ENCODE results near the gene NME7. TPM values are rescaled to one million over a fixed set of nuclear protein-coding genes. Genes with fewer than 3 reads are reported as not detected.

The NME7 gene
- total and polyA plus RNA-seq, 2 experiments from 2014 or later, result 39.1 to 48.5 TPM

DNA sequence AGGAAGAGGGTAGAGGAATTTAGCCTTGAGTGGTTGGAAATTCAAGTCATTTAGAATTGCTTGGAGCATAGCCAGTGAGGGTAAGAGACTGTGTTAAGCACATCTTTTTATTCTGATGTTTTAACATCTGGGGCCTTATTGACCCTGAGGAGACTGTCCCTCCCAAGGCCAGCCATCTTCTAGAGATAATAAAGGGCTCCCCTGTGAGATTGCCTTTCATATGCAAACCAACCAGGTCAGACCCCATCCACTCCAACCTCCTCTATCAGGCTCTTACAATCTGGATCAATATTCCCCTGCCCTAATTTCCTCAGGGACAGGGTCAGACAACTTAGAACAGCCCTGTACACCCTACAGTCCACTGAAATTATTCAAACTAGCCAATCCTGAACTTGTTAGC, 167.3 kb downstream of the NME7 start:
- Histone ChIP-seq H3K36me3 (ENCODE audit: insufficient read depth) (no peaks in the 10 kb centered on the region), H3K79me2 (replicated peaks; ENCODE audit: insufficient read depth) (no peaks in the 10 kb centered on the region), H3K27ac (ENCODE audit: low read depth) (no peak overlapping the region), H3K27me3 (ENCODE audit: insufficient read depth) (no peaks in the 10 kb centered on the region), H3K4me2 (peak overlapping the region; percentile 22; the same call in 1 of the 2 replicates), H2AFZ (no peak overlapping the region), H3K9me2 (ENCODE audit: insufficient read depth) (peaks cover 9% of the 10 kb centered on the region; the same call in 1 of the 2 replicates), H3K4me3 (no peak overlapping the region), H4K20me1 (replicated peaks; ENCODE audit: insufficient read depth) (no peaks in the 10 kb centered on the region), H3K4me1 (ENCODE audit: insufficient read depth) (no peaks in the 10 kb centered on the region), H3F3A (replicated peaks; ENCODE audit: low read depth) (no peaks in the 10 kb centered on the region)
- Mint-ChIP-seq H3K9me3 (peaks cover 8% of the 10 kb centered on the region; the same call in 2 of the 3 replicates), H3K36me3 (ENCODE audit: low read depth) (peaks cover 3% of the 10 kb centered on the region; the same call in 1 of the 3 replicates), H3K27ac (peak overlapping the region; percentile 3; the same call in 1 of the 2 replicates), H3K4me3 (no peak overlapping the region), H3K4me1 (peaks cover 9% of the 10 kb centered on the region), H3K27me3 (ENCODE audit: insufficient read depth, low read depth, poor library complexity) (no peaks in the 10 kb centered on the region)
- DNase-seq (ENCODE audit: low spot score) (peak; percentile 2), ATAC-seq (peak; percentile 64)
- TF ChIP-seq, protein P1, sequence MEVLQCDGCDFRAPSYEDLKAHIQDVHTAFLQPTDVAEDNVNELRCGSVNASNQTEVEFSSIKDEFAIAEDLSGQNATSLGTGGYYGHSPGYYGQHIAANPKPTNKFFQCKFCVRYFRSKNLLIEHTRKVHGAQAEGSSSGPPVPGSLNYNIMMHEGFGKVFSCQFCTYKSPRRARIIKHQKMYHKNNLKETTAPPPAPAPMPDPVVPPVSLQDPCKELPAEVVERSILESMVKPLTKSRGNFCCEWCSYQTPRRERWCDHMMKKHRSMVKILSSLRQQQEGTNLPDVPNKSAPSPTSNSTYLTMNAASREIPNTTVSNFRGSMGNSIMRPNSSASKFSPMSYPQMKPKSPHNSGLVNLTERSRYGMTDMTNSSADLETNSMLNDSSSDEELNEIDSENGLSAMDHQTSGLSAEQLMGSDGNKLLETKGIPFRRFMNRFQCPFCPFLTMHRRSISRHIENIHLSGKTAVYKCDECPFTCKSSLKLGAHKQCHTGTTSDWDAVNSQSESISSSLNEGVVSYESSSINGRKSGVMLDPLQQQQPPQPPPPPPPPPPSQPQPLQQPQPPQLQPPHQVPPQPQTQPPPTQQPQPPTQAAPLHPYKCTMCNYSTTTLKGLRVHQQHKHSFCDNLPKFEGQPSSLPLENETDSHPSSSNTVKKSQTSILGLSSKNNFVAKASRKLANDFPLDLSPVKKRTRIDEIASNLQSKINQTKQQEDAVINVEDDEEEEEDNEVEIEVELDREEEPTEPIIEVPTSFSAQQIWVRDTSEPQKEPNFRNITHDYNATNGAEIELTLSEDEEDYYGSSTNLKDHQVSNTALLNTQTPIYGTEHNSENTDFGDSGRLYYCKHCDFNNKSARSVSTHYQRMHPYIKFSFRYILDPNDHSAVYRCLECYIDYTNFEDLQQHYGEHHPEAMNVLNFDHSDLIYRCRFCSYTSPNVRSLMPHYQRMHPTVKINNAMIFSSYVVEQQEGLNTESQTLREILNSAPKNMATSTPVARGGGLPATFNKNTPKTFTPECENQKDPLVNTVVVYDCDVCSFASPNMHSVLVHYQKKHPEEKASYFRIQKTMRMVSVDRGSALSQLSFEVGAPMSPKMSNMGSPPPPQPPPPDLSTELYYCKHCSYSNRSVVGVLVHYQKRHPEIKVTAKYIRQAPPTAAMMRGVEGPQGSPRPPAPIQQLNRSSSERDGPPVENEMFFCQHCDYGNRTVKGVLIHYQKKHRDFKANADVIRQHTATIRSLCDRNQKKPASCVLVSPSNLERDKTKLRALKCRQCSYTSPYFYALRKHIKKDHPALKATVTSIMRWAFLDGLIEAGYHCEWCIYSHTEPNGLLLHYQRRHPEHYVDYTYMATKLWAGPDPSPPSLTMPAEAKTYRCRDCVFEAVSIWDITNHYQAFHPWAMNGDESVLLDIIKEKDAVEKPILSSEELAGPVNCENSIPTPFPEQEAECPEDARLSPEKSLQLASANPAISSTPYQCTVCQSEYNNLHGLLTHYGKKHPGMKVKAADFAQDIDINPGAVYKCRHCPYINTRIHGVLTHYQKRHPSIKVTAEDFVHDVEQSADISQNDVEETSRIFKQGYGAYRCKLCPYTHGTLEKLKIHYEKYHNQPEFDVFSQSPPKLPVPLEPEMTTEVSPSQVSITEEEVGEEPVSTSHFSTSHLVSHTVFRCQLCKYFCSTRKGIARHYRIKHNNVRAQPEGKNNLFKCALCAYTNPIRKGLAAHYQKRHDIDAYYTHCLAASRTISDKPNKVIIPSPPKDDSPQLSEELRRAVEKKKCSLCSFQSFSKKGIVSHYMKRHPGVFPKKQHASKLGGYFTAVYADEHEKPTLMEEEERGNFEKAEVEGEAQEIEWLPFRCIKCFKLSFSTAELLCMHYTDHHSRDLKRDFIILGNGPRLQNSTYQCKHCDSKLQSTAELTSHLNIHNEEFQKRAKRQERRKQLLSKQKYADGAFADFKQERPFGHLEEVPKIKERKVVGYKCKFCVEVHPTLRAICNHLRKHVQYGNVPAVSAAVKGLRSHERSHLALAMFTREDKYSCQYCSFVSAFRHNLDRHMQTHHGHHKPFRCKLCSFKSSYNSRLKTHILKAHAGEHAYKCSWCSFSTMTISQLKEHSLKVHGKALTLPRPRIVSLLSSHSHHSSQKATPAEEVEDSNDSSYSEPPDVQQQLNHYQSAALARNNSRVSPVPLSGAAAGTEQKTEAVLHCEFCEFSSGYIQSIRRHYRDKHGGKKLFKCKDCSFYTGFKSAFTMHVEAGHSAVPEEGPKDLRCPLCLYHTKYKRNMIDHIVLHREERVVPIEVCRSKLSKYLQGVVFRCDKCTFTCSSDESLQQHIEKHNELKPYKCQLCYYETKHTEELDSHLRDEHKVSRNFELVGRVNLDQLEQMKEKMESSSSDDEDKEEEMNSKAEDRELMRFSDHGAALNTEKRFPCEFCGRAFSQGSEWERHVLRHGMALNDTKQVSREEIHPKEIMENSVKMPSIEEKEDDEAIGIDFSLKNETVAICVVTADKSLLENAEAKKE (CRISPR knock-in tag; IDR thresholded peaks at IDR 0.05), result no peak
- TF ChIP-seq ZNF114 (CRISPR knock-in tag; IDR thresholded peaks at IDR 0.05), result no peak
- no peak for TF ChIP-seq ZNF331 (CRISPR knock-in tag; IDR thresholded peaks at IDR 0.05; ENCODE audit: low read depth)
- TF ChIP-seq EZH2 (IDR thresholded peaks at IDR 0.05; ENCODE audit: low read depth, unreplicated experiment), result no peak
- TF ChIP-seq EZH2phosphoT487 (IDR thresholded peaks at IDR 0.05; ENCODE audit: unreplicated experiment), result no peak
- TF ChIP-seq, protein P2, sequence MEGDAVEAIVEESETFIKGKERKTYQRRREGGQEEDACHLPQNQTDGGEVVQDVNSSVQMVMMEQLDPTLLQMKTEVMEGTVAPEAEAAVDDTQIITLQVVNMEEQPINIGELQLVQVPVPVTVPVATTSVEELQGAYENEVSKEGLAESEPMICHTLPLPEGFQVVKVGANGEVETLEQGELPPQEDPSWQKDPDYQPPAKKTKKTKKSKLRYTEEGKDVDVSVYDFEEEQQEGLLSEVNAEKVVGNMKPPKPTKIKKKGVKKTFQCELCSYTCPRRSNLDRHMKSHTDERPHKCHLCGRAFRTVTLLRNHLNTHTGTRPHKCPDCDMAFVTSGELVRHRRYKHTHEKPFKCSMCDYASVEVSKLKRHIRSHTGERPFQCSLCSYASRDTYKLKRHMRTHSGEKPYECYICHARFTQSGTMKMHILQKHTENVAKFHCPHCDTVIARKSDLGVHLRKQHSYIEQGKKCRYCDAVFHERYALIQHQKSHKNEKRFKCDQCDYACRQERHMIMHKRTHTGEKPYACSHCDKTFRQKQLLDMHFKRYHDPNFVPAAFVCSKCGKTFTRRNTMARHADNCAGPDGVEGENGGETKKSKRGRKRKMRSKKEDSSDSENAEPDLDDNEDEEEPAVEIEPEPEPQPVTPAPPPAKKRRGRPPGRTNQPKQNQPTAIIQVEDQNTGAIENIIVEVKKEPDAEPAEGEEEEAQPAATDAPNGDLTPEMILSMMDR (conservative IDR thresholded peaks at IDR 0.05; ENCODE audit: low read depth in 2 of 2), result no peak
- TF ChIP-seq STAT1 (IDR thresholded peaks at IDR 0.05; ENCODE audit: unreplicated experiment), result no peak
- TF ChIP-seq, protein P3, sequence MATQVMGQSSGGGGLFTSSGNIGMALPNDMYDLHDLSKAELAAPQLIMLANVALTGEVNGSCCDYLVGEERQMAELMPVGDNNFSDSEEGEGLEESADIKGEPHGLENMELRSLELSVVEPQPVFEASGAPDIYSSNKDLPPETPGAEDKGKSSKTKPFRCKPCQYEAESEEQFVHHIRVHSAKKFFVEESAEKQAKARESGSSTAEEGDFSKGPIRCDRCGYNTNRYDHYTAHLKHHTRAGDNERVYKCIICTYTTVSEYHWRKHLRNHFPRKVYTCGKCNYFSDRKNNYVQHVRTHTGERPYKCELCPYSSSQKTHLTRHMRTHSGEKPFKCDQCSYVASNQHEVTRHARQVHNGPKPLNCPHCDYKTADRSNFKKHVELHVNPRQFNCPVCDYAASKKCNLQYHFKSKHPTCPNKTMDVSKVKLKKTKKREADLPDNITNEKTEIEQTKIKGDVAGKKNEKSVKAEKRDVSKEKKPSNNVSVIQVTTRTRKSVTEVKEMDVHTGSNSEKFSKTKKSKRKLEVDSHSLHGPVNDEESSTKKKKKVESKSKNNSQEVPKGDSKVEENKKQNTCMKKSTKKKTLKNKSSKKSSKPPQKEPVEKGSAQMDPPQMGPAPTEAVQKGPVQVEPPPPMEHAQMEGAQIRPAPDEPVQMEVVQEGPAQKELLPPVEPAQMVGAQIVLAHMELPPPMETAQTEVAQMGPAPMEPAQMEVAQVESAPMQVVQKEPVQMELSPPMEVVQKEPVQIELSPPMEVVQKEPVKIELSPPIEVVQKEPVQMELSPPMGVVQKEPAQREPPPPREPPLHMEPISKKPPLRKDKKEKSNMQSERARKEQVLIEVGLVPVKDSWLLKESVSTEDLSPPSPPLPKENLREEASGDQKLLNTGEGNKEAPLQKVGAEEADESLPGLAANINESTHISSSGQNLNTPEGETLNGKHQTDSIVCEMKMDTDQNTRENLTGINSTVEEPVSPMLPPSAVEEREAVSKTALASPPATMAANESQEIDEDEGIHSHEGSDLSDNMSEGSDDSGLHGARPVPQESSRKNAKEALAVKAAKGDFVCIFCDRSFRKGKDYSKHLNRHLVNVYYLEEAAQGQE (IDR thresholded peaks at IDR 0.05; ENCODE audit: unreplicated experiment), result no peak
- no peak for TF ChIP-seq JUNB (IDR thresholded peaks at IDR 0.05; ENCODE audit: unreplicated experiment)
- no peak for TF ChIP-seq POLR2AphosphoS5 (IDR thresholded peaks at IDR 0.05; ENCODE audit: low read depth)
- no peak for TF ChIP-seq CREB1 (CRISPR knock-in tag; IDR thresholded peaks at IDR 0.05; ENCODE audit: low read depth)
- TF ChIP-seq, protein P4, sequence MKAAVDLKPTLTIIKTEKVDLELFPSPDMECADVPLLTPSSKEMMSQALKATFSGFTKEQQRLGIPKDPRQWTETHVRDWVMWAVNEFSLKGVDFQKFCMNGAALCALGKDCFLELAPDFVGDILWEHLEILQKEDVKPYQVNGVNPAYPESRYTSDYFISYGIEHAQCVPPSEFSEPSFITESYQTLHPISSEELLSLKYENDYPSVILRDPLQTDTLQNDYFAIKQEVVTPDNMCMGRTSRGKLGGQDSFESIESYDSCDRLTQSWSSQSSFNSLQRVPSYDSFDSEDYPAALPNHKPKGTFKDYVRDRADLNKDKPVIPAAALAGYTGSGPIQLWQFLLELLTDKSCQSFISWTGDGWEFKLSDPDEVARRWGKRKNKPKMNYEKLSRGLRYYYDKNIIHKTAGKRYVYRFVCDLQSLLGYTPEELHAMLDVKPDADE (IDR thresholded peaks at IDR 0.05), result no peak
- TF ChIP-seq NANOG (IDR thresholded peaks at IDR 0.05; ENCODE audit: borderline replicate concordance), result no peak
